ENCODE data around the gene ITGBL1. TPM values are rescaled to one million over a fixed set of nuclear protein-coding genes. Genes with fewer than 3 reads are reported as not detected.

Gene ITGBL1
- total RNA-seq, 2 donors from 2014 or later = not detected

GRCh38 chr13:101423872-101424271 lies 28.6 kb upstream of the ITGBL1 start:
- Histone ChIP-seq H3K4me3 (ENCODE audit: low read length) (no peak overlapping the region), H3K9ac (ENCODE audit: extremely low read depth, low read length, poor library complexity, severe bottlenecking) (no peak overlapping the region), H3K36me3 (ENCODE audit: control insufficient read depth, insufficient read depth, low read length) (no peaks in the 10 kb centered on the region), H3K27me3 (ENCODE audit: control insufficient read depth, insufficient read depth, low read length, poor library complexity, severe bottlenecking) (no peaks in the 10 kb centered on the region), H3K27ac (ENCODE audit: low read depth, low read length) (no peak overlapping the region), H3K9me3 (ENCODE audit: control insufficient read depth, low read length) (no peaks in the 10 kb centered on the region), H3K4me1 (ENCODE audit: control insufficient read depth, insufficient read depth, low read length) (no peaks in the 10 kb centered on the region)
- DNase-seq = no peak
- Mint-ChIP-seq H3K4me1 (no peaks in the 10 kb centered on the region), H3K36me3 (ENCODE audit: low read depth) (no peaks in the 10 kb centered on the region), H3K27ac (no peak overlapping the region), H3K27me3 (ENCODE audit: insufficient read depth) (peaks cover 1% of the 10 kb centered on the region), H3K4me3 (no peak overlapping the region), H3K9me3 (no peaks in the 10 kb centered on the region)
- no peak for TF ChIP-seq CTCF (conservative IDR thresholded peaks at IDR 0.05)
- 93 to 97% methylated on average over 2 of the region's 2 CpGs for WGBS, 2 experiments (ENCODE audit: insufficient coverage in 1 of 2, insufficient read length in 1 of 2)

- Histone ChIP-seq H3K9me3 (ENCODE audit: control insufficient read depth, low read length) (no peaks in the 10 kb centered on the region), H3K4me1 (ENCODE audit: control insufficient read depth, insufficient read depth, low read length) (no peaks in the 10 kb centered on the region), H3K9ac (ENCODE audit: extremely low read depth, low read length, poor library complexity, severe bottlenecking) (no peak overlapping the region), H3K27me3 (ENCODE audit: control insufficient read depth, insufficient read depth, low read length, poor library complexity, severe bottlenecking) (no peaks in the 10 kb centered on the region), H3K4me3 (ENCODE audit: low read length) (no peak overlapping the region), H3K27ac (ENCODE audit: low read depth, low read length) (no peak overlapping the region), H3K36me3 (ENCODE audit: control insufficient read depth, insufficient read depth, low read length) (no peaks in the 10 kb centered on the region)
- TF ChIP-seq CTCF (conservative IDR thresholded peaks at IDR 0.05) = no peak
- Mint-ChIP-seq H3K27ac (no peak overlapping the region), H3K9me3 (no peaks in the 10 kb centered on the region), H3K27me3 (ENCODE audit: insufficient read depth) (no peaks in the 10 kb centered on the region), H3K4me3 (no peak overlapping the region), H3K36me3 (ENCODE audit: low read depth) (no peaks in the 10 kb centered on the region), H3K4me1 (no peaks in the 10 kb centered on the region)
- 80 to 85% methylated on average over 2 to 6 of the region's 6 CpGs for WGBS, 2 experiments (ENCODE audit: insufficient coverage in 1 of 2, insufficient read length in 1 of 2)
- no peak for DNase-seq
These were observed 27.9 kb upstream of the ITGBL1 start for GRCh38 chr13:101424381-101425155.

GRCh38 chr13:101425156-101425471 lies 27.4 kb upstream of the ITGBL1 start:
- Mint-ChIP-seq H3K4me3 (no peak overlapping the region), H3K36me3 (ENCODE audit: low read depth) (no peaks in the 10 kb centered on the region)
- no peak overlapping the region for H3K9ac ChIP-seq (ENCODE audit: extremely low read depth, low read length, poor library complexity, severe bottlenecking)

More at GRCh38 chr13:101425156-101425471, 27.4 kb upstream of the ITGBL1 start:
- no peaks in the 10 kb centered on the region for H3K4me1 ChIP-seq (ENCODE audit: control insufficient read depth, insufficient read depth, low read length)
- H3K36me3 ChIP-seq (ENCODE audit: control insufficient read depth, insufficient read depth, low read length) = no peaks in the 10 kb centered on the region
- no peaks in the 10 kb centered on the region for H3K9me3 ChIP-seq (ENCODE audit: control insufficient read depth, low read length)
- TF ChIP-seq CTCF (conservative IDR thresholded peaks at IDR 0.05) = no peak
- DNase-seq = no peak
- no peaks in the 10 kb centered on the region for H3K27me3 ChIP-seq (ENCODE audit: control insufficient read depth, insufficient read depth, low read length, poor library complexity, severe bottlenecking)
- no peak overlapping the region for H3K27ac ChIP-seq (ENCODE audit: low read depth, low read length)
- Mint-ChIP-seq H3K27ac (no peak overlapping the region), H3K4me1 (no peaks in the 10 kb centered on the region), H3K9me3 (no peaks in the 10 kb centered on the region), H3K27me3 (ENCODE audit: insufficient read depth) (no peaks in the 10 kb centered on the region)
- no peak overlapping the region for H3K4me3 ChIP-seq (ENCODE audit: low read length)
- 94 to 100% methylated on average over 1 to 3 of the region's 3 CpGs for WGBS, 2 experiments (ENCODE audit: insufficient coverage in 1 of 2, insufficient read length in 1 of 2)

Data from endodermal cell (in vitro differentiated cells).